Sigmoid colon (tissue), 4 donors: Measurements from ENCODE around the gene STK10.

Source experiments
- CTCF ChIP-seq, 4 experiments: fragments of 450-650 bp in 3 of 4; fragments of 200-600 bp in 1 of 4; IDR thresholded peaks; one replicate each; pipeline ENCODE4 v1.5.1; 2016 to 2019; ENCODE audit warnings: antibody characterized with exemption in 4 of 4, mild to moderate bottlenecking in 3 of 4, moderate library complexity in 2 of 4
- EP300 ChIP-seq, 4 donors: sonication (generic); formaldehyde crosslinking; IDR thresholded peaks; one replicate each; pipeline ENCODE4 v1.6.1; 2017; ENCODE audit warnings: antibody characterized with exemption in 4 of 4
- POLR2A ChIP-seq, 2 donors: fragments of 450-650 bp; IDR thresholded peaks; one replicate each; pipeline ENCODE4 v1.6.1; 2016; ENCODE audit warnings: antibody characterized with exemption in 2 of 2, mild to moderate bottlenecking in 2 of 2, moderate library complexity in 2 of 2
- POLR2AphosphoS5 ChIP-seq, 4 donors: sonication (generic); formaldehyde crosslinking; IDR thresholded peaks; one replicate each; pipeline ENCODE4 v1.6.1; 2017; ENCODE audit warnings: antibody characterized with exemption in 4 of 4

GRCh38 chr5:172106511-172107356, 81.3 kb downstream of the STK10 start:
- peak; percentile 62 to 98 (median 90) for TF ChIP-seq CTCF (IDR thresholded peaks at IDR 0.05)
- no peak for TF ChIP-seq POLR2A (IDR thresholded peaks at IDR 0.05)
- TF ChIP-seq POLR2AphosphoS5 (IDR thresholded peaks at IDR 0.05), result no peak
- TF ChIP-seq EP300 (IDR thresholded peaks at IDR 0.05), result no peak
